T-cell (primary cell): Measurements from ENCODE around the gene EFCAB8. TPM values are rescaled to one million over a fixed set of nuclear protein-coding genes. Genes with fewer than 3 reads are reported as not detected.
A peak's percentile ranks its signal among the peaks of the same experiment; 100 is the strongest.
"Not testable (repeated sequence)": the region's sequence is repeated elsewhere in the genome, so short reads cannot be mapped to it uniquely, and the experiment has no call there.

ENCODE experiments used
- ATAC-seq, 4 experiments: fragments of 200-7000 bp in 3 of 4; fragments of 150-1000 bp in 1 of 4; cut with Tn5 transposase; replicated peaks in 1 of 4; 1 replicate in 3 of 4; 2 replicates in 1 of 4; pipeline ENCODE4 v1.10.0; 2021; ENCODE audit warnings: moderate library complexity in 3 of 4, mild to moderate bottlenecking in 2 of 4, moderate number of reproducible peaks in 1 of 4
- CTCF ChIA-PET, 2 donors: fragments of 300-600 bp; sonication (Branson Sonifier 250); formaldehyde crosslinking; loops; one replicate each; lab custom pipeline; 2022; ENCODE audit warnings: antibody characterized with exemption in 2 of 2; lab: Charles Lee
- POLR2A ChIA-PET, 2 donors: fragments of 300-600 bp; sonication (Branson Sonifier 250); formaldehyde crosslinking; loops; one replicate each; lab custom pipeline; 2022; ENCODE audit warnings: antibody characterized with exemption in 2 of 2; lab: Charles Lee
- DNase-seq, 35 experiments: peaks; one replicate each; pipeline versions ENCODE4 v3.0.0 to v3.0.0-alpha.2; 2013 to 2023
- H3K27ac ChIP-seq: one replicate; pipeline ENCODE4 v1.5.1; 2013; ENCODE audit warnings: low read length
- H3K27me3 ChIP-seq, 2 experiments: replicated peaks in 1 of 2; 1 replicate in 1 of 2; 2 replicates in 1 of 2; pipeline versions ENCODE4 v1.6.1 to v1.7.0; 2013; ENCODE audit warnings: low read length in 1 of 2, mixed read lengths in 1 of 2; ENCODE audit not compliant: control insufficient read depth in 2 of 2, insufficient read depth in 2 of 2; ENCODE audit errors: extremely low read depth in 1 of 2
- H3K36me3 ChIP-seq, 2 donors: 1 replicate in 1 of 2; 2 replicates in 1 of 2; pipeline versions ENCODE4 v1.6.1 to v1.7.0; 2013; ENCODE audit warnings: low read length in 1 of 2; ENCODE audit not compliant: control insufficient read depth in 2 of 2, insufficient read depth in 1 of 2; ENCODE audit errors: extremely low read depth in 1 of 2
- H3K4me1 ChIP-seq, 2 experiments: 1 replicate in 1 of 2; 2 replicates in 1 of 2; pipeline versions ENCODE4 v1.6.1 to v1.7.0; 2013; ENCODE audit warnings: low read length in 2 of 2, mixed read lengths in 1 of 2; ENCODE audit not compliant: insufficient read depth in 2 of 2, control insufficient read depth in 1 of 2; ENCODE audit errors: extremely low read depth in 1 of 2
- H3K4me3 ChIP-seq, 2 donors: 1 replicate in 1 of 2; 2 replicates in 1 of 2; pipeline versions ENCODE4 v1.5.1 to v1.7.0; 2013; ENCODE audit warnings: mild to moderate bottlenecking in 2 of 2, low read length in 1 of 2, moderate library complexity in 1 of 2; ENCODE audit not compliant: control insufficient read depth in 1 of 2; ENCODE audit errors: extremely low read depth in 1 of 2
- H3K9me3 ChIP-seq: 2 replicates; pipeline ENCODE4 v1.7.0; 2013
- H3K27ac Mint-ChIP-seq, 2 donors: one replicate each; pipeline ENCODE4 v1.8.0; 2020 to 2021; ENCODE audit warnings: mild to moderate bottlenecking in 2 of 2, mixed read lengths in 2 of 2
- H3K27me3 Mint-ChIP-seq, 2 donors: one replicate each; pipeline ENCODE4 v1.8.0; 2021 to 2022; ENCODE audit warnings: mixed read lengths in 2 of 2
- H3K36me3 Mint-ChIP-seq: one replicate; pipeline ENCODE4 v1.8.0; 2021; ENCODE audit warnings: mixed read lengths
- H3K4me1 Mint-ChIP-seq, 3 donors: one replicate each; pipeline ENCODE4 v1.8.0; 2020 to 2022; ENCODE audit warnings: mixed read lengths in 3 of 3, mild to moderate bottlenecking in 1 of 3
- H3K4me3 Mint-ChIP-seq, 3 donors: one replicate each; pipeline ENCODE4 v1.8.0; 2020 to 2022; ENCODE audit warnings: mild to moderate bottlenecking in 3 of 3, mixed read lengths in 3 of 3, moderate library complexity in 3 of 3
- H3K9me3 Mint-ChIP-seq, 3 donors: one replicate each; pipeline ENCODE4 v1.8.0; 2020 to 2022; ENCODE audit warnings: mixed read lengths in 3 of 3
- WGBS: methylation state at CpG from one replicate; pipeline ENCODE4 v1.1.5; 2013; ENCODE audit warnings: missing lambda C conversion rate; ENCODE audit not compliant: insufficient coverage; 5-methylcytosine and 5-hydroxymethylcytosine counted together
- total RNA-seq, 35 experiments: library from RNA in 6 of 35; stranded (reverse) in 6 of 35; fragments of 120-200 nt in 1 of 35; gene quantifications; one replicate each; pipeline versions ENCODE4 v1.2.1 to v1.2.4 and lab custom pipeline; 2013 to 2026

EFCAB8 gene
- total RNA-seq, 5 donors from 2014 or later (not counting 1 experiment from before 2014, with no cell fraction given) = 0.80 to 1.5 (median 1.2) TPM

GRCh38 chr20:32970973-32971300 lies 112.2 kb downstream of the EFCAB8 start:
- Mint-ChIP-seq H3K4me1 (peaks cover 0 to 50% (median 50%) of the 10 kb centered on the region in 3 donors), H3K27ac (no peak overlapping the region), H3K36me3 (no peaks in the 10 kb centered on the region), H3K9me3 (no peaks in the 10 kb centered on the region), H3K4me3 (no peak overlapping the region), H3K27me3 (no peaks in the 10 kb centered on the region)
- Histone ChIP-seq H3K36me3 (no peaks in the 10 kb centered on the region), H3K27me3 (no peaks in the 10 kb centered on the region), H3K4me3 (peak overlapping the region in 1 of 2 donors; percentile 23), H3K9me3 (no peaks in the 10 kb centered on the region), H3K27ac (peak overlapping the region; percentile 98), H3K4me1 (peaks cover 81 to 96% of the 10 kb centered on the region in 2 experiments)
- ChIA-PET CTCF (no interaction called here), POLR2A (interaction anchor here in 1 of 2 donors (0.6 kb wide), 1 partner anchor 487 kb away, joined by 3 read pairs; no protein-coding TSS in a partner anchor)
- WGBS = 60% methylated on average over 1 of the region's 2 CpGs
- DNase-seq (peak in 2 of 35 experiments; percentile 8 to 22), ATAC-seq (no peak)

GRCh38 chr20:32971703-32972161 lies 113.0 kb downstream of the EFCAB8 start:
- Histone ChIP-seq H3K4me3 (peak overlapping the region; percentile 23 to 58), H3K4me1 (peaks cover 73 to 96% of the 10 kb centered on the region in 2 experiments), H3K9me3 (no peaks in the 10 kb centered on the region), H3K27me3 (no peaks in the 10 kb centered on the region), H3K27ac (peak overlapping the region; percentile 98), H3K36me3 (no peaks in the 10 kb centered on the region)
- ChIA-PET CTCF (interaction anchor here (0.6 to 1.3 kb wide), 7 partner anchors 10 to 472 kb away, joined by 3 to 6 read pairs (median 3); partner anchors contain the start of genes SNTA1 (in 1 of the 2) and SUN5 (in 1 of the 2)), POLR2A (interaction anchor here in 1 of 2 donors (0.6 kb wide), 2 partner anchors 24 to 152 kb away, joined by 3 to 6 read pairs; partner anchors contain the start of gene MAPRE1)
- peak; percentile 27 to 46 (median 42) for ATAC-seq
- H3K27me3 Mint-ChIP-seq = no peaks in the 10 kb centered on the region
- H3K4me3 Mint-ChIP-seq = no peak overlapping the region
- peaks cover 0 to 6% (median 1%) of the 10 kb centered on the region in 3 donors for H3K9me3 Mint-ChIP-seq
- peak in 13 of 35 experiments; percentile 17 to 66 (median 28) for DNase-seq
- H3K36me3 Mint-ChIP-seq = peaks cover 1% of the 10 kb centered on the region
- WGBS = 6% methylated on average over 3 of the region's 6 CpGs
- H3K4me1 Mint-ChIP-seq = peaks cover 6 to 50% (median 42%) of the 10 kb centered on the region in 3 donors
- no peak overlapping the region for H3K27ac Mint-ChIP-seq

GRCh38 chr20:32972181-32973076 lies 113.7 kb downstream of the EFCAB8 start:
- H3K36me3 Mint-ChIP-seq = peaks cover 3% of the 10 kb centered on the region
- no peak overlapping the region for H3K4me3 Mint-ChIP-seq
- H3K27ac Mint-ChIP-seq = no peak overlapping the region
- CTCF ChIA-PET = interaction anchor here (0.6 to 1.3 kb wide), 6 partner anchors 9 to 471 kb away, joined by 3 to 6 read pairs (median 3); partner anchors contain the start of genes SNTA1 (in 1 of the 2) and SUN5 (in 1 of the 2)
- peaks cover 0 to 7% (median 2%) of the 10 kb centered on the region in 3 donors for H3K9me3 Mint-ChIP-seq
- H3K9me3 ChIP-seq = no peaks in the 10 kb centered on the region
- no peaks in the 10 kb centered on the region for H3K36me3 ChIP-seq
- H3K4me1 ChIP-seq = peaks cover 66 to 96% of the 10 kb centered on the region in 2 experiments
- POLR2A ChIA-PET = interaction anchor here (0.6 to 0.8 kb wide), 3 partner anchors 25 to 153 kb away, joined by 3 to 6 read pairs (median 3); partner anchors contain the start of gene MAPRE1 (in 1 of the 2)
- no peaks in the 10 kb centered on the region for H3K27me3 Mint-ChIP-seq
- peaks cover 12 to 49% (median 35%) of the 10 kb centered on the region in 3 donors for H3K4me1 Mint-ChIP-seq
- H3K27ac ChIP-seq = peak overlapping the region; percentile 98
- DNase-seq (peak; percentile 47 to 94 (median 88)), ATAC-seq (peak; percentile 83 to 90 (median 88))
- 32% methylated on average over 5 of the region's 13 CpGs for WGBS
- no peaks in the 10 kb centered on the region for H3K27me3 ChIP-seq
- peak overlapping the region; percentile 23 to 58 for H3K4me3 ChIP-seq

GRCh38 chr20:32973077-32973717 lies 114.5 kb downstream of the EFCAB8 start:
- H3K27ac ChIP-seq = peak overlapping the region; percentile 98
- H3K4me1 ChIP-seq = peaks cover 59 to 96% of the 10 kb centered on the region in 2 experiments
- H3K4me1 Mint-ChIP-seq = peaks cover 17 to 46% (median 28%) of the 10 kb centered on the region in 3 donors
- no peak overlapping the region for H3K27ac Mint-ChIP-seq
- ChIA-PET CTCF (interaction anchor here in 1 of 2 donors (1.4 kb wide), 1 partner anchor 31 kb away, joined by 3 read pairs; the partner anchor contains the start of gene SUN5), POLR2A (interaction anchor here in 1 of 2 donors (0.8 kb wide), 1 partner anchor 67 kb away, joined by 3 read pairs; no protein-coding TSS in a partner anchor)
- H3K36me3 ChIP-seq = no peaks in the 10 kb centered on the region
- H3K9me3 ChIP-seq = no peaks in the 10 kb centered on the region
- H3K27me3 ChIP-seq = no peaks in the 10 kb centered on the region
- ATAC-seq (no peak), DNase-seq (peak in 3 of 35 experiments; percentile 13 to 41 (median 16))
- H3K9me3 Mint-ChIP-seq = peaks cover 0 to 7% (median 2%) of the 10 kb centered on the region in 3 donors
- peak overlapping the region in 1 of 3 donors; percentile 5 for H3K4me3 Mint-ChIP-seq
- no peaks in the 10 kb centered on the region for H3K27me3 Mint-ChIP-seq
- WGBS = no CpG with 5 or more reads among the region's 10 CpGs
- peaks cover 3% of the 10 kb centered on the region for H3K36me3 Mint-ChIP-seq
- no peak overlapping the region for H3K4me3 ChIP-seq

- not testable (repeated sequence) for H3K36me3 Mint-ChIP-seq, ATAC-seq, H3K9me3 ChIP-seq, H3K27me3 ChIP-seq, H3K27me3 Mint-ChIP-seq, H3K27ac Mint-ChIP-seq, H3K36me3 ChIP-seq, H3K4me3 ChIP-seq, H3K9me3 Mint-ChIP-seq
- CTCF ChIA-PET = interaction anchor here in 1 of 2 donors (1.4 kb wide), 1 partner anchor 30 kb away, joined by 3 read pairs; the partner anchor contains the start of gene SUN5
- H3K27ac ChIP-seq = peak overlapping the region; percentile 98
- 89% methylated on average over 4 of the region's 9 CpGs for WGBS
- Mint-ChIP-seq H3K4me3 (peak overlapping the region in 1 of 3 donors; percentile 29), H3K4me1 (peaks cover 15 to 40% (median 20%) of the 10 kb centered on the region in 3 donors)
- DNase-seq = peak in 2 of 35 experiments; percentile 4 to 12
- H3K4me1 ChIP-seq = peaks cover 48 to 84% of the 10 kb centered on the region in 2 experiments
- POLR2A ChIA-PET = interaction anchor here in 1 of 2 donors (0.6 to 0.8 kb wide), 2 partner anchors 11 to 68 kb away, joined by 3 to 4 read pairs; no protein-coding TSS in a partner anchor
These were observed 115.7 kb downstream of the EFCAB8 start for GRCh38 chr20:32974204-32975064.
